ENCODE data around the gene DIMT1.

The DIMT1 gene

GRCh38 chr5:62347928-62348327 is 55.8 kb downstream of the DIMT1 start:
- Histone ChIP-seq H3K4me1 (ENCODE audit: control insufficient read depth, insufficient read depth, low read length) (no peaks in the 10 kb centered on the region), H3K9me3 (ENCODE audit: control insufficient read depth, insufficient read depth, low read depth, low read length) (no peaks in the 10 kb centered on the region), H3K4me3 (ENCODE audit: low read depth, low read length) (no peak overlapping the region), H3K27ac (ENCODE audit: extremely low read depth, low read depth, low read length) (no peak overlapping the region), H3K36me3 (ENCODE audit: control insufficient read depth in 2 of 2, insufficient read depth in 1 of 2, low read length in 2 of 2) (peaks cover 35 to 41% of the 10 kb centered on the region in 2 experiments)
- POLR2A ChIA-PET: no interaction called here
- TF ChIP-seq ZNF23 (tag by site-specific recombination; IDR thresholded peaks at IDR 0.05; ENCODE audit: borderline replicate concordance) (no peak), ZNF777 (tag by site-specific recombination; IDR thresholded peaks at IDR 0.05; ENCODE audit: borderline replicate concordance) (no peak), YY1 (tag by site-specific recombination; IDR thresholded peaks at IDR 0.05) (no peak), WT1 (tag by site-specific recombination; IDR thresholded peaks at IDR 0.05) (no peak), ZNF394 (tag by site-specific recombination; IDR thresholded peaks at IDR 0.05; ENCODE audit: borderline replicate concordance) (no peak), ZNF18 (tag by site-specific recombination; IDR thresholded peaks at IDR 0.05) (no peak), ZNF2 (tag by site-specific recombination; IDR thresholded peaks at IDR 0.05) (no peak), PBX3 (CRISPR knock-in tag; IDR thresholded peaks at IDR 0.05) (no peak), ZNF561 (tag by site-specific recombination; IDR thresholded peaks at IDR 0.05; ENCODE audit: borderline replicate concordance) (no peak), ZNF133 (tag by site-specific recombination; IDR thresholded peaks at IDR 0.05) (no peak), GLIS1 (tag by site-specific recombination; IDR thresholded peaks at IDR 0.05) (no peak), ZNF16 (tag by site-specific recombination; IDR thresholded peaks at IDR 0.05; ENCODE audit: low read depth) (no peak), ZSCAN5A (tag by site-specific recombination; IDR thresholded peaks at IDR 0.05) (no peak), ZNF501 (tag by site-specific recombination; IDR thresholded peaks at IDR 0.05) (no peak), ZNF121 (tag by site-specific recombination; IDR thresholded peaks at IDR 0.05) (no peak), ZNF292 (tag by site-specific recombination; IDR thresholded peaks at IDR 0.05; ENCODE audit: borderline replicate concordance, low read depth) (no peak)
- CTCF ChIA-PET: no interaction called here

GRCh38 chr5:62346748-62347147 is 57.0 kb downstream of the DIMT1 start:
- Histone ChIP-seq H3K27ac (ENCODE audit: extremely low read depth, low read depth, low read length) (no peak overlapping the region), H3K4me3 (ENCODE audit: low read depth, low read length) (no peak overlapping the region), H3K9me3 (ENCODE audit: control insufficient read depth, insufficient read depth, low read depth, low read length) (no peaks in the 10 kb centered on the region), H3K4me1 (ENCODE audit: control insufficient read depth, insufficient read depth, low read length) (no peaks in the 10 kb centered on the region), H3K36me3 (ENCODE audit: control insufficient read depth in 2 of 2, insufficient read depth in 1 of 2, low read length in 2 of 2) (peaks cover 25 to 33% of the 10 kb centered on the region in 2 experiments)
- no peak for TF ChIP-seq GLIS2 (tag by site-specific recombination; IDR thresholded peaks at IDR 0.05)
- no peak for TF ChIP-seq ZNF777 (tag by site-specific recombination; IDR thresholded peaks at IDR 0.05; ENCODE audit: borderline replicate concordance)
- no peak for TF ChIP-seq ZNF112 (tag by site-specific recombination; IDR thresholded peaks at IDR 0.05)
- TF ChIP-seq MZF1 (tag by site-specific recombination; IDR thresholded peaks at IDR 0.05; ENCODE audit: borderline replicate concordance): no peak
- no peak for TF ChIP-seq ZNF416 (tag by site-specific recombination; IDR thresholded peaks at IDR 0.05)
- no peak for TF ChIP-seq ZNF223 (tag by site-specific recombination; IDR thresholded peaks at IDR 0.05)
- no peak for TF ChIP-seq ZNF324 (tag by site-specific recombination; IDR thresholded peaks at IDR 0.05)
- POLR2A ChIA-PET: no interaction called here
- CTCF ChIA-PET: interaction anchor here (0.6 to 0.8 kb wide), 5 partner anchors 38 to 172 kb away, joined by 3 to 5 read pairs (median 4); no protein-coding TSS in a partner anchor
